ENCODE results near the gene ADIPOR1.

GRCh38 chr1:202932476-202932875, 25.6 kb downstream of the ADIPOR1 start:
- TF ChIP-seq CTCF (conservative IDR thresholded peaks at IDR 0.05; ENCODE audit: low read depth, low read length): no peak
- TF ChIP-seq MAZ (IDR thresholded peaks at IDR 0.05; ENCODE audit: borderline replicate concordance, low read depth, low read length): no peak
- TF ChIP-seq POLR2A (IDR thresholded peaks at IDR 0.05; ENCODE audit: low read depth, low read length): no peak
- no peak for TF ChIP-seq SMC3 (IDR thresholded peaks at IDR 0.05; ENCODE audit: low read depth, low read length)
- TF ChIP-seq CHD1 (IDR thresholded peaks at IDR 0.05; ENCODE audit: low read depth, low read length): no peak
- TF ChIP-seq ELK1 (IDR thresholded peaks at IDR 0.05; ENCODE audit: borderline replicate concordance, low read depth, low read length): no peak
- TF ChIP-seq USF2 (IDR thresholded peaks at IDR 0.05; ENCODE audit: low read depth, low read length): no peak
- TF ChIP-seq RAD21 (IDR thresholded peaks at IDR 0.05; ENCODE audit: low read length): no peak
- TF ChIP-seq MAFK (IDR thresholded peaks at IDR 0.05; ENCODE audit: low read depth, low read length): no peak
- TF ChIP-seq FOS (IDR thresholded peaks at IDR 0.05; ENCODE audit: low read depth, low read length): no peak
- no peak for TF ChIP-seq RCOR1 (IDR thresholded peaks at IDR 0.05; ENCODE audit: insufficient replicate concordance, low read length)
- no peak for TF ChIP-seq CEBPB (IDR thresholded peaks at IDR 0.05; ENCODE audit: low read depth, low read length)

All from IMR-90 (cell line).